ENCODE results near the gene CDK18.

Gene CDK18

DNA sequence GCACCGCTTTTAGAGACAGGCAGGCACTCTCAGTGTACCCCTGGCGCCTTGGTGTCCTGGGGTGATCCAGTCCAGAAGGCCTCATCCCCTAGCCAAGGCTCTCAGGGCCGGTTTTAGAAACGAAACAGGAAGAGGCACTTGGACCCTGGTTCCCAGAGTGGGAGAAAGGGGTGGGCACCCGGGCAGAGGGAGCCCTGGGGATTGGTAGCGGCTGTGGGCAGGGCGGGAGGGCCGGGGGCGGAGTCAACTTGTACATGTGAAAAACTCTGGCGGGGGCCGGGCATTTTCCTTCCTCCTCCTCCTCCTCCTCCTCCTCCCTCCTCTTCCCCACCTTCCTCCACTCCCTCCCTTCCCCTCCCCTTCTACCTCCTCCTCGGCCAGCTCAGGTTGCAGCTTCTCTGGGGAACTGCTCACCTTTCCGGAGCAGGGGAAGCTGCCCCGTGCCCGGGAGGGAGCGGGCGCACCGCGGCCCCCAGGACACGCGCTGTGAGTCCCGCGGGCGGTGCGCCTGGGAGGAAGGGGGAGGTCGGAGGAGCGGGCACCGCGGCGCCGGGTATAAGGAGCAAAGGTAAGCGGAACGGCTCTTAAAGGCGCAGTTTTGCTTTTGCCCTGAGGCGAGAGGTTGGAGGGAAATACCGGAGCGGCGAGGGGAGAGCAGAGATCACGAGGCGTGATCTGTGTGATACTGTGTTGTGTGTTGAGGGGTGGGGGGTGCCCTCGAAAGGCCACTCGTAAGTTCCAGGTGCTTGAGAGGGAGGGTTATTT, at the start of gene CDK18:
Gene CDK18 (plus strand): TSS at position 359 of the 765 bp plus-strand sequence. CDS start 18,499 bp downstream, outside the sequence.
- Histone ChIP-seq H3K36me3 (ENCODE audit: control insufficient read depth in 2 of 2, insufficient read depth in 1 of 2, low read length in 2 of 2) (no peaks in the 10 kb centered on the region), H3K4me1 (ENCODE audit: control insufficient read depth, insufficient read depth, low read length) (peaks cover 6% of the 10 kb centered on the region), H3K9me3 (ENCODE audit: control insufficient read depth, insufficient read depth, low read depth, low read length) (no peaks in the 10 kb centered on the region), H3K4me3 (ENCODE audit: low read depth, low read length) (peak within 1 kb of the TSS; percentile 43), H3K27ac (ENCODE audit: extremely low read depth, low read depth, low read length) (peak within 1 kb of the TSS; percentile 63; the same call in 1 of the 2 replicates)
- ChIA-PET CTCF (interaction anchor here (0.6 to 1.1 kb wide), 5 partner anchors 12 to 1346 kb away, joined by 3 to 4 read pairs (median 3); no protein-coding TSS in a partner anchor), POLR2A (interaction anchor here (1.0 to 1.1 kb wide), 2 partner anchors 9 to 20 kb away, joined by 3 read pairs; no protein-coding TSS in a partner anchor)
- TF ChIP-seq GLI4 (tag by site-specific recombination; IDR thresholded peaks at IDR 0.05) (peak; percentile 15; the same call in 1 of the 2 replicates), ZNF138 (tag by site-specific recombination; IDR thresholded peaks at IDR 0.05; ENCODE audit: borderline replicate concordance) (no peak), ZBTB8A (tag by site-specific recombination; IDR thresholded peaks at IDR 0.05) (peak; percentile 56), ZNF394 (tag by site-specific recombination; IDR thresholded peaks at IDR 0.05; ENCODE audit: borderline replicate concordance) (peak; percentile 25; the same call in 1 of the 2 replicates), ZBTB7A (tag by site-specific recombination; IDR thresholded peaks at IDR 0.05; ENCODE audit: low read depth) (peak; percentile 41; the same call in 1 of the 2 replicates), ZNF341 (tag by site-specific recombination; IDR thresholded peaks at IDR 0.05; ENCODE audit: low read depth) (peak; percentile 91), GLIS1 (tag by site-specific recombination; IDR thresholded peaks at IDR 0.05) (peak; percentile 88), KLF1 (tag by site-specific recombination; IDR thresholded peaks at IDR 0.05) (peak; percentile 62; the same call in 1 of the 2 replicates), KLF10 (tag by site-specific recombination; IDR thresholded peaks at IDR 0.05) (peak; percentile 36; the same call in 1 of the 2 replicates), IKZF3 (tag by site-specific recombination; IDR thresholded peaks at IDR 0.05) (0 out of 2 replicates have a peak, but pooled peaks have one; percentile 26), ZFP3 (tag by site-specific recombination; IDR thresholded peaks at IDR 0.05; ENCODE audit: low read depth) (no peak), KLF16 (tag by site-specific recombination; IDR thresholded peaks at IDR 0.05) (peak; percentile 55; the same call in 1 of the 2 replicates), ZIC2 (tag by site-specific recombination; IDR thresholded peaks at IDR 0.05) (peak; percentile 73), ZNF239 (tag by site-specific recombination; IDR thresholded peaks at IDR 0.05) (0 out of 2 replicates have a peak, but pooled peaks have one; percentile 16), EGR2 (tag by site-specific recombination; IDR thresholded peaks at IDR 0.05; ENCODE audit: low read depth) (peak; percentile 97), ZNF76 (tag by site-specific recombination; IDR thresholded peaks at IDR 0.05; ENCODE audit: borderline replicate concordance, low read depth) (peak; percentile 49; the same call in 1 of the 2 replicates), ZNF670 (tag by site-specific recombination; IDR thresholded peaks at IDR 0.05; ENCODE audit: low read depth) (no peak), ZFHX2 (tag by site-specific recombination; conservative IDR thresholded peaks at IDR 0.05) (peak; percentile 96), ZNF843 (tag by site-specific recombination; IDR thresholded peaks at IDR 0.05) (0 out of 2 replicates have a peak, but pooled peaks have one; percentile 46), KLF8 (tag by site-specific recombination; IDR thresholded peaks at IDR 0.05) (peak; percentile 20; the same call in 1 of the 2 replicates), SETDB1 (IDR thresholded peaks at IDR 0.05; ENCODE audit: insufficient read length, low read length) (no peak), SP2 (tag by site-specific recombination; IDR thresholded peaks at IDR 0.05) (peak; percentile 75), ZNF561 (tag by site-specific recombination; IDR thresholded peaks at IDR 0.05; ENCODE audit: borderline replicate concordance) (no peak)
- TF ChIP-seq, protein P1, sequence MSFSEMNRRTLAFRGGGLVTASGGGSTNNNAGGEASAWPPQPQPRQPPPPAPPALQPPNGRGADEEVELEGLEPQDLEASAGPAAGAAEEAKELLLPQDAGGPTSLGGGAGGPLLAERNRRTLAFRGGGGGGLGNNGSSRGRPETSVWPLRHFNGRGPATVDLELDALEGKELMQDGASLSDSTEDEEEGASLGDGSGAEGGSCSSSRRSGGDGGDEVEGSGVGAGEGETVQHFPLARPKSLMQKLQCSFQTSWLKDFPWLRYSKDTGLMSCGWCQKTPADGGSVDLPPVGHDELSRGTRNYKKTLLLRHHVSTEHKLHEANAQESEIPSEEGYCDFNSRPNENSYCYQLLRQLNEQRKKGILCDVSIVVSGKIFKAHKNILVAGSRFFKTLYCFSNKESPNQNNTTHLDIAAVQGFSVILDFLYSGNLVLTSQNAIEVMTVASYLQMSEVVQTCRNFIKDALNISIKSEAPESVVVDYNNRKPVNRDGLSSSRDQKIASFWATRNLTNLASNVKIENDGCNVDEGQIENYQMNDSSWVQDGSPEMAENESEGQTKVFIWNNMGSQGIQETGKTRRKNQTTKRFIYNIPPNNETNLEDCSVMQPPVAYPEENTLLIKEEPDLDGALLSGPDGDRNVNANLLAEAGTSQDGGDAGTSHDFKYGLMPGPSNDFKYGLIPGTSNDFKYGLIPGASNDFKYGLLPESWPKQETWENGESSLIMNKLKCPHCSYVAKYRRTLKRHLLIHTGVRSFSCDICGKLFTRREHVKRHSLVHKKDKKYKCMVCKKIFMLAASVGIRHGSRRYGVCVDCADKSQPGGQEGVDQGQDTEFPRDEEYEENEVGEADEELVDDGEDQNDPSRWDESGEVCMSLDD (tag by site-specific recombination; IDR thresholded peaks at IDR 0.05), result peak; percentile 58
- TF ChIP-seq, protein P2, sequence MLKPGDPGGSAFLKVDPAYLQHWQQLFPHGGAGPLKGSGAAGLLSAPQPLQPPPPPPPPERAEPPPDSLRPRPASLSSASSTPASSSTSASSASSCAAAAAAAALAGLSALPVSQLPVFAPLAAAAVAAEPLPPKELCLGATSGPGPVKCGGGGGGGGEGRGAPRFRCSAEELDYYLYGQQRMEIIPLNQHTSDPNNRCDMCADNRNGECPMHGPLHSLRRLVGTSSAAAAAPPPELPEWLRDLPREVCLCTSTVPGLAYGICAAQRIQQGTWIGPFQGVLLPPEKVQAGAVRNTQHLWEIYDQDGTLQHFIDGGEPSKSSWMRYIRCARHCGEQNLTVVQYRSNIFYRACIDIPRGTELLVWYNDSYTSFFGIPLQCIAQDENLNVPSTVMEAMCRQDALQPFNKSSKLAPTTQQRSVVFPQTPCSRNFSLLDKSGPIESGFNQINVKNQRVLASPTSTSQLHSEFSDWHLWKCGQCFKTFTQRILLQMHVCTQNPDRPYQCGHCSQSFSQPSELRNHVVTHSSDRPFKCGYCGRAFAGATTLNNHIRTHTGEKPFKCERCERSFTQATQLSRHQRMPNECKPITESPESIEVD (tag by site-specific recombination; IDR thresholded peaks at IDR 0.05), result no peak
- TF ChIP-seq, protein P3, sequence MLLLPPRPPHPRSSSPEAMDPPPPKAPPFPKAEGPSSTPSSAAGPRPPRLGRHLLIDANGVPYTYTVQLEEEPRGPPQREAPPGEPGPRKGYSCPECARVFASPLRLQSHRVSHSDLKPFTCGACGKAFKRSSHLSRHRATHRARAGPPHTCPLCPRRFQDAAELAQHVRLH (tag by site-specific recombination; IDR thresholded peaks at IDR 0.05), result 0 out of 2 replicates have a peak, but pooled peaks have one; percentile 13
- TF ChIP-seq, protein P4, sequence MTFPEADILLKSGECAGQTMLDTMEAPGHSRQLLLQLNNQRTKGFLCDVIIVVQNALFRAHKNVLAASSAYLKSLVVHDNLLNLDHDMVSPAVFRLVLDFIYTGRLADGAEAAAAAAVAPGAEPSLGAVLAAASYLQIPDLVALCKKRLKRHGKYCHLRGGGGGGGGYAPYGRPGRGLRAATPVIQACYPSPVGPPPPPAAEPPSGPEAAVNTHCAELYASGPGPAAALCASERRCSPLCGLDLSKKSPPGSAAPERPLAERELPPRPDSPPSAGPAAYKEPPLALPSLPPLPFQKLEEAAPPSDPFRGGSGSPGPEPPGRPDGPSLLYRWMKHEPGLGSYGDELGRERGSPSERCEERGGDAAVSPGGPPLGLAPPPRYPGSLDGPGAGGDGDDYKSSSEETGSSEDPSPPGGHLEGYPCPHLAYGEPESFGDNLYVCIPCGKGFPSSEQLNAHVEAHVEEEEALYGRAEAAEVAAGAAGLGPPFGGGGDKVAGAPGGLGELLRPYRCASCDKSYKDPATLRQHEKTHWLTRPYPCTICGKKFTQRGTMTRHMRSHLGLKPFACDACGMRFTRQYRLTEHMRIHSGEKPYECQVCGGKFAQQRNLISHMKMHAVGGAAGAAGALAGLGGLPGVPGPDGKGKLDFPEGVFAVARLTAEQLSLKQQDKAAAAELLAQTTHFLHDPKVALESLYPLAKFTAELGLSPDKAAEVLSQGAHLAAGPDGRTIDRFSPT (tag by site-specific recombination; IDR thresholded peaks at IDR 0.05), result peak; percentile 19; the same call in 1 of the 2 replicates
- TF ChIP-seq, protein P5, sequence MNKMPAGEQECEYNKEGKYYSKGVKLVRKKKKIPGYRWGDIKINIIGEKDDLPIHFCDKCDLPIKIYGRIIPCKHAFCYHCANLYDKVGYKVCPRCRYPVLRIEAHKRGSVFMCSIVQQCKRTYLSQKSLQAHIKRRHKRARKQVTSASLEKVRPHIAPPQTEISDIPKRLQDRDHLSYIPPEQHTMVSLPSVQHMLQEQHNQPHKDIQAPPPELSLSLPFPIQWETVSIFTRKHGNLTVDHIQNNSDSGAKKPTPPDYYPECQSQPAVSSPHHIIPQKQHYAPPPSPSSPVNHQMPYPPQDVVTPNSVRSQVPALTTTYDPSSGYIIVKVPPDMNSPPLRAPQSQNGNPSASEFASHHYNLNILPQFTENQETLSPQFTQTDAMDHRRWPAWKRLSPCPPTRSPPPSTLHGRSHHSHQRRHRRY (tag by site-specific recombination; IDR thresholded peaks at IDR 0.05), result no peak

Data from HEK293 (cell line).